HepG2 (cell line): ENCODE data around the gene MC1R. TPM values are rescaled to one million over a fixed set of nuclear protein-coding genes. Genes with fewer than 3 reads are reported as not detected.

Experiments used
- JUN ChIP-seq: sonication (generic); formaldehyde crosslinking; IDR thresholded peaks from 2 replicates; pipeline ENCODE4 v1.4.0; 2020; ENCODE audit warnings: mild to moderate bottlenecking, missing genetic modification reagents
- KDM1A ChIP-seq: IDR thresholded peaks from 2 replicates; pipeline ENCODE4 v1.6.1; 2016; ENCODE audit warnings: missing compliant biosample characterization
- KLF13 ChIP-seq: sonication (generic); formaldehyde crosslinking; IDR thresholded peaks from 2 replicates; pipeline ENCODE4 v1.4.0; 2020; ENCODE audit warnings: mild to moderate bottlenecking, missing genetic modification reagents
- MLXIP ChIP-seq: sonication (generic); formaldehyde crosslinking; IDR thresholded peaks from 2 replicates; pipeline ENCODE4 v1.9.0; 2021; ENCODE audit warnings: missing genetic modification reagents, borderline replicate concordance
- NR0B2 ChIP-seq: sonication (generic); formaldehyde crosslinking; IDR thresholded peaks from 2 replicates; pipeline ENCODE4 v1.4.0; 2020; ENCODE audit warnings: mild to moderate bottlenecking, missing genetic modification reagents
- REPIN1 ChIP-seq: sonication (generic); formaldehyde crosslinking; IDR thresholded peaks from 2 replicates; pipeline ENCODE4 v1.8.0; 2022; ENCODE audit warnings: missing genetic modification reagents, low read depth, mild to moderate bottlenecking, borderline replicate concordance
- SNAPC2 ChIP-seq: sonication (generic); formaldehyde crosslinking; IDR thresholded peaks from 2 replicates; pipeline ENCODE4 v1.8.1; 2022; ENCODE audit warnings: mild to moderate bottlenecking, missing genetic modification reagents
- TFE3 ChIP-seq: IDR thresholded peaks from 2 replicates; pipeline ENCODE4 v1.6.1; 2016
- ZNF180 ChIP-seq: sonication (generic); formaldehyde crosslinking; IDR thresholded peaks from 2 replicates; pipeline ENCODE4 v1.4.0; 2020; ENCODE audit warnings: low read depth, missing genetic modification reagents, borderline replicate concordance
- ZNF232 ChIP-seq: sonication (generic); formaldehyde crosslinking; IDR thresholded peaks from 2 replicates; pipeline ENCODE4 v1.4.0; 2020; ENCODE audit warnings: missing genetic modification reagents, borderline replicate concordance
- ZNF281 ChIP-seq: sonication (generic); formaldehyde crosslinking; IDR thresholded peaks from 2 replicates; pipeline ENCODE4 v1.4.0; 2020; ENCODE audit warnings: missing genetic modification reagents, borderline replicate concordance
- ZNF337 ChIP-seq: sonication (generic); formaldehyde crosslinking; IDR thresholded peaks from 2 replicates; pipeline ENCODE4 v1.5.1; 2020; ENCODE audit warnings: missing genetic modification reagents, low read depth, mild to moderate bottlenecking, borderline replicate concordance
- ZNF841 ChIP-seq: sonication (generic); formaldehyde crosslinking; IDR thresholded peaks from 2 replicates; pipeline ENCODE4 v1.8.1; 2023; ENCODE audit warnings: missing genetic modification reagents, borderline replicate concordance
- polyA plus RNA-seq, 8 experiments: library from polyadenylated mRNA; depleted of rRNA in 3 of 8; stranded (reverse) in 7 of 8; unstranded in 1 of 8; fragments of >200 nt; fragmentation: Illumina TruSeq in 4 of 8; extraction: Trizol in 4 of 8; gene quantifications; 2 replicates each; pipeline versions ENCODE4 v1.2.1 to v1.2.3, GENCODE V29; 2011 to 2016; ENCODE audit warnings: low read depth in 4 of 8, missing spikeins in 1 of 8, mixed read lengths in 1 of 8; ENCODE audit not compliant: insufficient read depth in 1 of 8
- total RNA-seq, 5 experiments: library from RNA; depleted of rRNA; stranded (reverse); fragments of >200 nt; fragmentation: Illumina TruSeq; extraction: Trizol; gene quantifications; 2 replicates each; pipeline ENCODE4 v1.2.3, GENCODE V29; 2016; ENCODE audit warnings: low read depth in 1 of 5
- TF ChIP-seq, protein P1 (sequence below): sonication (generic); formaldehyde crosslinking; IDR thresholded peaks from 2 replicates; pipeline ENCODE4 v1.4.0; 2020; ENCODE audit warnings: missing genetic modification reagents
- TF ChIP-seq, protein P2 (sequence below): sonication (generic); formaldehyde crosslinking; IDR thresholded peaks from 2 replicates; pipeline ENCODE4 v1.4.0; 2020; ENCODE audit warnings: missing genetic modification reagents

MC1R gene
- total and polyA plus RNA-seq, 2 of the 13 experiments (the other 11 are each of a cell fraction or from before 2014, with no cell fraction given): 9.1 to 14.8 TPM

DNA sequence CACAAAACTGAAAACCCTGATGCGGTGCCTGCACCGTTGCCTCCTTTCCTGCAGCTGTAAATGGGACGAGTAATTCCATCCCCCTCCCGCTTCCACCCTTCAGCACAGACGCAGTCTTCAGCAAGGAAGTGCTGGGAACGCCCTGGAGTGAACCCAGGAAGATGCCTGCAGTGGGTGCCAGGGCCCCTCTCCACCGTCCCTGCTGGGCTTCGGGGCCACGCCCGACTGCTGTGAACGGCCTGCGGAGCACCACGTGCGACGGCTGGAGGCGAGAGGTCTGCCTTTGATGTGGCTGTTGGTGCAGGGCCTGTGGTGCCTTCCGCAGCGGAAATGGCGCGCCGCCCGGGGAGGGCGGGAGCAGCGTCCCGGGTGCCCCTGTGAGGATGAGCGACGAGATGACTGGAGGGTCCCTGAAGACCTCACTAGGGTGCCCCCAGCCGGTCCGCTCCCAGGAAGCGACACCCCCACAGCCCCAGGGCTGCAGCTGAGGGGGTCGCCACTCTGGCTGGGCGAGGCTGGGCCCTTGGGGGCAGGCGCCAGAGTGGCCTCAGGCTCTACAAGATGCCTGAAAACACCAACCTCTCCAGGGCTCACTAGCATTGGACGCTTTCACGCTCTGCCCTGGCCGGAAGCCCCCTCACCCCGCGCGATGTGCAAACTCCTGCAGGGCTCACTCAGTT lies 749 bp upstream of the MC1R start (continued):
- peak; percentile 96 for TF ChIP-seq MLXIP (CRISPR knock-in tag)
- peak; percentile 87 for TF ChIP-seq KDM1A (CRISPR knock-in tag)
- TF ChIP-seq ZNF180 (CRISPR knock-in tag): peak; percentile 95; the same call in 1 of the 2 replicates
- TF ChIP-seq, protein P1, sequence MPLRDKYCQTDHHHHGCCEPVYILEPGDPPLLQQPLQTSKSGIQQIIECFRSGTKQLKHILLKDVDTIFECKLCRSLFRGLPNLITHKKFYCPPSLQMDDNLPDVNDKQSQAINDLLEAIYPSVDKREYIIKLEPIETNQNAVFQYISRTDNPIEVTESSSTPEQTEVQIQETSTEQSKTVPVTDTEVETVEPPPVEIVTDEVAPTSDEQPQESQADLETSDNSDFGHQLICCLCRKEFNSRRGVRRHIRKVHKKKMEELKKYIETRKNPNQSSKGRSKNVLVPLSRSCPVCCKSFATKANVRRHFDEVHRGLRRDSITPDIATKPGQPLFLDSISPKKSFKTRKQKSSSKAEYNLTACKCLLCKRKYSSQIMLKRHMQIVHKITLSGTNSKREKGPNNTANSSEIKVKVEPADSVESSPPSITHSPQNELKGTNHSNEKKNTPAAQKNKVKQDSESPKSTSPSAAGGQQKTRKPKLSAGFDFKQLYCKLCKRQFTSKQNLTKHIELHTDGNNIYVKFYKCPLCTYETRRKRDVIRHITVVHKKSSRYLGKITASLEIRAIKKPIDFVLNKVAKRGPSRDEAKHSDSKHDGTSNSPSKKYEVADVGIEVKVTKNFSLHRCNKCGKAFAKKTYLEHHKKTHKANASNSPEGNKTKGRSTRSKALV (CRISPR knock-in tag): peak; percentile 97
- peak; percentile 88; the same call in 1 of the 2 replicates for TF ChIP-seq ZNF337
- no peak; the same call in 1 of the 2 replicates for TF ChIP-seq ZNF841 (CRISPR knock-in tag)
- peak; percentile 86 for TF ChIP-seq ZNF281
- peak; percentile 98 for TF ChIP-seq NR0B2 (CRISPR knock-in tag)
- TF ChIP-seq TFE3 (CRISPR knock-in tag): peak; percentile 97
- TF ChIP-seq SNAPC2: peak; percentile 98
- peak; percentile 59; the same call in 1 of the 2 replicates for TF ChIP-seq JUN (CRISPR knock-in tag)
- TF ChIP-seq, protein P2, sequence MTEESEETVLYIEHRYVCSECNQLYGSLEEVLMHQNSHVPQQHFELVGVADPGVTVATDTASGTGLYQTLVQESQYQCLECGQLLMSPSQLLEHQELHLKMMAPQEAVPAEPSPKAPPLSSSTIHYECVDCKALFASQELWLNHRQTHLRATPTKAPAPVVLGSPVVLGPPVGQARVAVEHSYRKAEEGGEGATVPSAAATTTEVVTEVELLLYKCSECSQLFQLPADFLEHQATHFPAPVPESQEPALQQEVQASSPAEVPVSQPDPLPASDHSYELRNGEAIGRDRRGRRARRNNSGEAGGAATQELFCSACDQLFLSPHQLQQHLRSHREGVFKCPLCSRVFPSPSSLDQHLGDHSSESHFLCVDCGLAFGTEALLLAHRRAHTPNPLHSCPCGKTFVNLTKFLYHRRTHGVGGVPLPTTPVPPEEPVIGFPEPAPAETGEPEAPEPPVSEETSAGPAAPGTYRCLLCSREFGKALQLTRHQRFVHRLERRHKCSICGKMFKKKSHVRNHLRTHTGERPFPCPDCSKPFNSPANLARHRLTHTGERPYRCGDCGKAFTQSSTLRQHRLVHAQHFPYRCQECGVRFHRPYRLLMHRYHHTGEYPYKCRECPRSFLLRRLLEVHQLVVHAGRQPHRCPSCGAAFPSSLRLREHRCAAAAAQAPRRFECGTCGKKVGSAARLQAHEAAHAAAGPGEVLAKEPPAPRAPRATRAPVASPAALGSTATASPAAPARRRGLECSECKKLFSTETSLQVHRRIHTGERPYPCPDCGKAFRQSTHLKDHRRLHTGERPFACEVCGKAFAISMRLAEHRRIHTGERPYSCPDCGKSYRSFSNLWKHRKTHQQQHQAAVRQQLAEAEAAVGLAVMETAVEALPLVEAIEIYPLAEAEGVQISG: peak; percentile 94
- peak; percentile 97 for TF ChIP-seq ZNF232
- TF ChIP-seq KLF13 (CRISPR knock-in tag): peak; percentile 97
- peak; percentile 93 for TF ChIP-seq REPIN1 (CRISPR knock-in tag)
